GM23248 (cell line): ENCODE results near the gene TSSK1B.
"Not testable (repeated sequence)": the region's sequence is repeated elsewhere in the genome, so short reads cannot be mapped to it uniquely, and the experiment has no call there.

Source experiments
- EZH2 ChIP-seq: fragments of 200-600 bp; sonication (generic); IDR thresholded peaks from 2 replicates; pipeline ENCODE4 v1.6.1; 2018; ENCODE audit warnings: antibody characterized with exemption, mild to moderate bottlenecking; ENCODE audit not compliant: insufficient read depth, poor library complexity, severe bottlenecking
- EZH2phosphoT487 ChIP-seq: fragments of 200-600 bp; sonication (generic); IDR thresholded peaks from 2 replicates; pipeline ENCODE4 v1.6.1; 2018; ENCODE audit warnings: antibody characterized with exemption, moderate library complexity, mild to moderate bottlenecking, low read depth; ENCODE audit not compliant: insufficient read depth

GRCh38 chr5:113397986-113398385 lies 36.8 kb downstream of the TSSK1B start:
- not testable (repeated sequence) for TF ChIP-seq EZH2, EZH2phosphoT487
